ENCODE data around the gene WDR54.

WDR54 gene

DNA sequence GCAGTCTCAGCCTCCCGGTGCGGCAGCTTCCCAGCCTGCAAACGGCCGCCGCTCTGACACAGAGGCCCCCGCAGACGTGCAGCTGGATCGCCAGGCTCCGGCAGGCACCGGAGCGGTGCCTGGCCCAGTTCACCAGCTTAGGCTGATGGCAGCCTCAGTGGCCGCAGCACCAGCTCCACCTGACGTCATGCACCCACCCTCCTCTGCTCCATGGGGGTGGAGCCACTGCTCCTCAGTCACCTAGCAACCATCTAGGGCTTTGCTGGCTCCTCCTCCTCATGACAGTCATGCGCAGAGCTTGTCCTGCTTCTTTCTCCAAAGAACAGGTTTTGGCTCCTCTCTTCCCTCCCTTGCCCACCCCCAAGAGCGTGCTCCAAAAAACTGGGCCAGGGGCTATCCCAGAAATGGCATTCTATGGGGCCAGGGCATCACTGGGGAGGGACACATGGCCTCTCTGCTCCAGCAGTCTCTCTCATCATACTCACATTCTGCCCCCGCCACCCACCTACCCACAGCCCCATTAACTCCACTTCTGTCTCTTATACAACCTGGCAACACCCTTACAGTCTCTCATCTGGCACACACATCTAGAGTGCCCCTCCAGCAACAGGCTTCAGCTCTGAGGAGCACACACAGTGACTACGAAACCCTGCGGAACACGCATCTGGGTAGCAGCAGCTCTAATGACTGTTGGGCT is 46.9 kb upstream of the WDR54 start:
- Histone ChIP-seq H2BK15ac (ENCODE audit: low read depth, poor library complexity, severe bottlenecking) (no peak overlapping the region), H4K91ac (ENCODE audit: low read length) (no peak overlapping the region), H3K18ac (ENCODE audit: low read depth in 1 of 2, low read length in 2 of 2) (no peak overlapping the region), H2AK5ac (ENCODE audit: low read length, severe bottlenecking) (no peak overlapping the region), H3K23ac (ENCODE audit: low read length in 2 of 2) (no peak overlapping the region), H3K36me3 (ENCODE audit: control insufficient read depth in 1 of 2, insufficient read depth in 2 of 2, low read depth in 1 of 2, low read length in 2 of 2) (peaks cover 51 to 61% of the 10 kb centered on the region in 2 experiments), H3K4me1 (ENCODE audit: control insufficient read depth, insufficient read depth, low read depth, low read length) (peaks cover 12% of the 10 kb centered on the region), H3K4ac (ENCODE audit: low read depth in 1 of 2, low read length in 2 of 2) (no peak overlapping the region), H3K79me1 (replicated peaks; ENCODE audit: low read length, poor library complexity, severe bottlenecking) (peaks cover 74% of the 10 kb centered on the region), H3K14ac (ENCODE audit: low read length in 2 of 2) (no peak overlapping the region), H3K27ac (ENCODE audit: low read length, poor library complexity, severe bottlenecking) (no peak overlapping the region), H2BK120ac (ENCODE audit: low read depth, low read length) (no peak overlapping the region), H2BK5ac (ENCODE audit: low read depth, low read length, poor library complexity, severe bottlenecking) (no peak overlapping the region), H3K4me2 (ENCODE audit: low read length, poor library complexity, severe bottlenecking) (no peak overlapping the region), H2AFZ (ENCODE audit: low read depth, low read length) (no peak overlapping the region), H3K4me3 (ENCODE audit: insufficient read depth in 1 of 2, low read depth in 1 of 2, low read length in 2 of 2) (peak overlapping the region in 1 of 2 experiments; percentile 75), H4K8ac (ENCODE audit: low read length) (no peak overlapping the region), H2BK12ac (ENCODE audit: low read length in 2 of 2) (no peak overlapping the region), H3K9me3 (ENCODE audit: control insufficient read depth, low read length) (no peaks in the 10 kb centered on the region), H3K9ac (ENCODE audit: low read length) (peak overlapping the region; percentile 75), H3K27me3 (ENCODE audit: control insufficient read depth in 1 of 2, insufficient read depth in 1 of 2, low read length in 2 of 2) (no peaks in the 10 kb centered on the region)
- DNase-seq = peak; percentile 77
- WGBS = 61% methylated on average over 19 of the region's 19 CpGs

DNA sequence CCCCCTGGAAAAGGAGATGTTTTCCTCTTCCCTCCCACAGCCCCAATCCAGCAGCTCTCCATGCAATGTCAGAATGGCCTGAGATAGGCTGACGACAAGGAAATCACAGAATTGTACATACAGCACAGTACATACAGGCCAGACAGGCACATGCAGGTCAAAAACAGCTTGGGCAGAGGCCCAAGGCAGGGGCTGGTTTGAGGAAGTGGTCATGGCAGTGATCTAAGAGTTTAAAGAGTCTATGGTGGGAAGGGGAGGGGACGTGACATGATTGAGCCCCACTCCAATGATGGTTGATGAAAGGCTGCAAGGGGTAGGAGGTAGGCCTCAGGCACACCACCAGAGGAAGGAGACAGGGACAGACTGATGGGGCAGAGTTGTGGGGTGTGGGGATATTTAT is 45.7 kb upstream of the WDR54 start:
- no peak overlapping the region for H2AFZ ChIP-seq (ENCODE audit: low read depth, low read length)
- H3K4ac ChIP-seq (ENCODE audit: low read depth in 1 of 2, low read length in 2 of 2) = no peak overlapping the region
- no peak overlapping the region for H3K4me2 ChIP-seq (ENCODE audit: low read length, poor library complexity, severe bottlenecking)
- no peak overlapping the region for H4K8ac ChIP-seq (ENCODE audit: low read length)
- no peak overlapping the region for H3K9ac ChIP-seq (ENCODE audit: low read length)
- no peaks in the 10 kb centered on the region for H3K9me3 ChIP-seq (ENCODE audit: control insufficient read depth, low read length)
- peaks cover 21% of the 10 kb centered on the region for H3K4me1 ChIP-seq (ENCODE audit: control insufficient read depth, insufficient read depth, low read depth, low read length)
- H3K36me3 ChIP-seq (ENCODE audit: control insufficient read depth in 1 of 2, insufficient read depth in 2 of 2, low read depth in 1 of 2, low read length in 2 of 2) = peaks cover 39 to 49% of the 10 kb centered on the region in 2 experiments
- 100% methylated on average over 1 of the region's 2 CpGs for WGBS
- H4K91ac ChIP-seq (ENCODE audit: low read length) = no peak overlapping the region
- H3K4me3 ChIP-seq (ENCODE audit: insufficient read depth in 1 of 2, low read depth in 1 of 2, low read length in 2 of 2) = no peak overlapping the region
- H2BK15ac ChIP-seq (ENCODE audit: low read depth, poor library complexity, severe bottlenecking) = no peak overlapping the region
- no peak overlapping the region for H2AK5ac ChIP-seq (ENCODE audit: low read length, severe bottlenecking)
- H3K27me3 ChIP-seq (ENCODE audit: control insufficient read depth in 1 of 2, insufficient read depth in 1 of 2, low read length in 2 of 2) = no peaks in the 10 kb centered on the region
- no peak overlapping the region for H3K23ac ChIP-seq (ENCODE audit: low read length in 2 of 2)
- H2BK12ac ChIP-seq (ENCODE audit: low read length in 2 of 2) = no peak overlapping the region
- H2BK5ac ChIP-seq (ENCODE audit: low read depth, low read length, poor library complexity, severe bottlenecking) = no peak overlapping the region
- no peak overlapping the region for H2BK120ac ChIP-seq (ENCODE audit: low read depth, low read length)
- H3K14ac ChIP-seq (ENCODE audit: low read length in 2 of 2) = no peak overlapping the region
- DNase-seq = no peak
- H3K18ac ChIP-seq (ENCODE audit: low read depth in 1 of 2, low read length in 2 of 2) = no peak overlapping the region
- no peak overlapping the region for H3K27ac ChIP-seq (ENCODE audit: low read length, poor library complexity, severe bottlenecking)
- peaks cover 77% of the 10 kb centered on the region for H3K79me1 ChIP-seq (replicated peaks; ENCODE audit: low read length, poor library complexity, severe bottlenecking)

DNA sequence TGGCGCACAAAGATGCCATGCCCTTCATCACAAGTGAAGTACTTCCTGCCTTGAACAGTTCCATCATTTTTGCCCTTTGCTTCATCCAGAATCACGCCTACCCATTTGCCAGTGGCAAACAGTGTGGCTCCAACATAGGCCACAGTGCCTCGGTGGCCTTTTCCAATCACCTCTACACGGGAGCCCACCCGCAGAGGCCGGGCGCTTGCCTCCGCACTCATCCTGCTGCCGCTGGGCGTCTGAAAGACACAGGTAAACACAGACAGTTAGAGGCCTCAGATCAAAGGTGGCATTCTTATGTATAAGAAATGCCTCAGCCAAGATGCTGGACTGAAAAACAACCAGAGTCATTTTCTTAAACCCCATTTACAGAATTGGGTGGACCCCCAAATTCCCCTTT is 43.5 kb upstream of the WDR54 start:
- Histone ChIP-seq H3K4me2 (ENCODE audit: low read length, poor library complexity, severe bottlenecking) (no peak overlapping the region), H3K23ac (ENCODE audit: low read length in 2 of 2) (no peak overlapping the region), H3K9ac (ENCODE audit: low read length) (no peak overlapping the region), H3K27ac (ENCODE audit: low read length, poor library complexity, severe bottlenecking) (no peak overlapping the region), H3K4me1 (ENCODE audit: control insufficient read depth, insufficient read depth, low read depth, low read length) (peaks cover 21% of the 10 kb centered on the region), H2AK5ac (ENCODE audit: low read length, severe bottlenecking) (no peak overlapping the region), H3K9me3 (ENCODE audit: control insufficient read depth, low read length) (no peaks in the 10 kb centered on the region), H3K36me3 (ENCODE audit: control insufficient read depth in 1 of 2, insufficient read depth in 2 of 2, low read depth in 1 of 2, low read length in 2 of 2) (peaks cover 28 to 32% of the 10 kb centered on the region in 2 experiments), H3K14ac (ENCODE audit: low read length in 2 of 2) (no peak overlapping the region), H4K8ac (ENCODE audit: low read length) (no peak overlapping the region), H4K91ac (ENCODE audit: low read length) (no peak overlapping the region), H3K79me1 (replicated peaks; ENCODE audit: low read length, poor library complexity, severe bottlenecking) (peaks cover 66% of the 10 kb centered on the region), H2BK5ac (ENCODE audit: low read depth, low read length, poor library complexity, severe bottlenecking) (no peak overlapping the region), H2BK12ac (ENCODE audit: low read length in 2 of 2) (no peak overlapping the region), H3K4me3 (ENCODE audit: insufficient read depth in 1 of 2, low read depth in 1 of 2, low read length in 2 of 2) (no peak overlapping the region), H2BK15ac (ENCODE audit: low read depth, poor library complexity, severe bottlenecking) (no peak overlapping the region), H3K4ac (ENCODE audit: low read depth in 1 of 2, low read length in 2 of 2) (no peak overlapping the region), H3K27me3 (ENCODE audit: control insufficient read depth in 1 of 2, insufficient read depth in 1 of 2, low read length in 2 of 2) (no peaks in the 10 kb centered on the region), H2BK120ac (ENCODE audit: low read depth, low read length) (no peak overlapping the region), H3K18ac (ENCODE audit: low read depth in 1 of 2, low read length in 2 of 2) (no peak overlapping the region), H2AFZ (ENCODE audit: low read depth, low read length) (no peak overlapping the region)
- 98% methylated on average over 10 of the region's 10 CpGs for WGBS
- DNase-seq = no peak

DNA sequence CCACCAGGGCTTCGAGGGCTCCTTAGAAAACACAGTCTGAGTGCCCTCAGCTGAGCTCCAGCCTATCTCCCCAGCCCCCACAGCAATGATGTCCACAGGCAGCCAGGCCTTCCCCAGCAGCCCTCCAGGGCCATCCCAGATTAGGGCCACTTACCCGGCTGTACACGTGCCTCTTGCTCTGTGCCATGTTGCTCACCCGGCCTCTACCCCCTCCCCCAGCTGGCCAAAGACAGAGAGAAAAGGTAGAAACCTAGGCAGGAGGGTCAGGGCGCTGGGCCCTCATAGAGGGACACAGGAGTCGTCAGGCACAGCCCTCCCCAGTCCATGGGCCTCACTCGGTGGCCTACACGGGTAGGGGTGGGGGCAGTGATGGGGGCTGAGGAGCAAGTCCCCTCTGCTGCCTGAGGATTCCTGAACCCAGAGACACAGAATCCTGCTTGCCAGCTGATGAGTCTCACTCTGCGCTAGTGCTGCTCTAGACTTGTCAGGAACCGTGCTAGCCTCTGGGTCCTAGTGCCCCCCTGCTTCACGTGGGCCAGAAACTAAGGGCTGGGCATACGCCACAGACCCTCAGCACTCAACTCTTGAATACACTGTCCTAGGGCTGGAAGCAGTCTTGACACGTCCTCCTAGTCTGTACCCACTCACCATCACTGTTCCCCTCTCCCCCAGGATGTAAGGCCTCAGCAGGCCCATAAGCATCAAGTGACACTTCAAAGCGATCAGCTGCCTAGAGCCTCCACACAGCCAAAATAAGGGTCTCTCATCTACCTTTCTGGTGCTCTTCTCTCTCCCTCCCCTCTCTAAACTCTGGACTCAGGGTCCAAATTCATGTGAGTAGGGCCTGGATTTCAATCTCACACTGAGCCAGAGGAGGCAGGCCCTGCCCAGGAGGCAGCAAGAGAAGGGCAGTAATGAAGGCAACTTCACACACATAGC is 41.4 kb upstream of the WDR54 start, which contains the start of gene DCTN1:
Gene DCTN1, minus strand, starts transcription at position 461 of the 939 bp plus-strand sequence. Its CDS starts 274 bp downstream, at position 187.
- H3K79me1 ChIP-seq (replicated peaks; ENCODE audit: low read length, poor library complexity, severe bottlenecking) = peaks cover 56% of the 10 kb centered on the region
- peak within 1 kb of the TSS; percentile 47 for H4K91ac ChIP-seq (ENCODE audit: low read length)
- no peak within 1 kb of the TSS for H2BK15ac ChIP-seq (ENCODE audit: low read depth, poor library complexity, severe bottlenecking)
- no peak within 1 kb of the TSS for H2BK120ac ChIP-seq (ENCODE audit: low read depth, low read length)
- H3K4ac ChIP-seq (ENCODE audit: low read depth in 1 of 2, low read length in 2 of 2) = peak within 1 kb of the TSS in 1 of 2 experiments; percentile 13
- WGBS = 20% methylated on average over 12 of the region's 14 CpGs
- peak within 1 kb of the TSS; percentile 62 for H4K8ac ChIP-seq (ENCODE audit: low read length)
- peak within 1 kb of the TSS; percentile 59 to 80 for H3K18ac ChIP-seq (ENCODE audit: low read depth in 1 of 2, low read length in 2 of 2)
- peak within 1 kb of the TSS; percentile 38 to 80 for H3K4me3 ChIP-seq (ENCODE audit: insufficient read depth in 1 of 2, low read depth in 1 of 2, low read length in 2 of 2)
- H2AK5ac ChIP-seq (ENCODE audit: low read length, severe bottlenecking) = peak within 1 kb of the TSS; percentile 75
- H3K27ac ChIP-seq (ENCODE audit: low read length, poor library complexity, severe bottlenecking) = no peak within 1 kb of the TSS
- H3K14ac ChIP-seq (ENCODE audit: low read length in 2 of 2) = peak within 1 kb of the TSS in 1 of 2 experiments; percentile 46
- H3K9me3 ChIP-seq (ENCODE audit: control insufficient read depth, low read length) = no peaks in the 10 kb centered on the region
- peaks cover 23 to 34% of the 10 kb centered on the region in 2 experiments for H3K36me3 ChIP-seq (ENCODE audit: control insufficient read depth in 1 of 2, insufficient read depth in 2 of 2, low read depth in 1 of 2, low read length in 2 of 2)
- no peaks in the 10 kb centered on the region for H3K27me3 ChIP-seq (ENCODE audit: control insufficient read depth in 1 of 2, insufficient read depth in 1 of 2, low read length in 2 of 2)
- peak within 1 kb of the TSS; percentile 85 for H3K9ac ChIP-seq (ENCODE audit: low read length)
- H3K23ac ChIP-seq (ENCODE audit: low read length in 2 of 2) = no peak within 1 kb of the TSS
- peak; percentile 81 for DNase-seq
- H2BK12ac ChIP-seq (ENCODE audit: low read length in 2 of 2) = no peak within 1 kb of the TSS
- peak within 1 kb of the TSS; percentile 60 for H3K4me2 ChIP-seq (ENCODE audit: low read length, poor library complexity, severe bottlenecking)
- peaks cover 11% of the 10 kb centered on the region for H3K4me1 ChIP-seq (ENCODE audit: control insufficient read depth, insufficient read depth, low read depth, low read length)
- no peak within 1 kb of the TSS for H2AFZ ChIP-seq (ENCODE audit: low read depth, low read length)
- no peak within 1 kb of the TSS for H2BK5ac ChIP-seq (ENCODE audit: low read depth, low read length, poor library complexity, severe bottlenecking)
